C4-2B (cell line): ENCODE data around the gene ANLN.

ENCODE experiments used
- H3K27ac ChIP-seq: fragments of 450-650 bp; 2 replicates; pipeline ENCODE4 v1.5.1; 2017
- CTCF ChIP-seq: fragments of 450-650 bp; conservative IDR thresholded peaks from 2 replicates; pipeline ENCODE4 v1.5.1; 2017; ENCODE audit warnings: mild to moderate bottlenecking
- ZFX ChIP-seq: fragments of 450-650 bp; IDR thresholded peaks from 2 replicates; pipeline ENCODE4 v1.6.1; 2017

Gene ANLN

DNA sequence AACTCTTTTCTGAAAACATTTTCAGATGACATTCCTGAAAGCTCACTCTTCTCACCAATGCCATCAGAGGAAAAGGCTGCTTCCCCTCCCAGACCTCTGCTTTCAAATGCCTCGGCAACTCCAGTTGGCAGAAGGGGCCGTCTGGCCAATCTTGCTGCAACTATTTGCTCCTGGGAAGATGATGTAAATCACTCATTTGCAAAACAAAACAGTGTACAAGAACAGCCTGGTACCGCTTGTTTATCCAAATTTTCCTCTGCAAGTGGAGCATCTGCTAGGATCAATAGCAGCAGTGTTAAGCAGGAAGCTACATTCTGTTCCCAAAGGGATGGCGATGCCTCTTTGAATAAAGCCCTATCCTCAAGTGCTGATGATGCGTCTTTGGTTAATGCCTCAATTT, 16.5 kb downstream of the ANLN start:
- H3K27ac ChIP-seq, result no peak overlapping the region
- TF ChIP-seq ZFX, result no peak
- no peak for TF ChIP-seq CTCF

GRCh38 chr7:36407636-36408550, 18.2 kb downstream of the ANLN start:
- TF ChIP-seq ZFX (no peak), CTCF (no peak)

DNA sequence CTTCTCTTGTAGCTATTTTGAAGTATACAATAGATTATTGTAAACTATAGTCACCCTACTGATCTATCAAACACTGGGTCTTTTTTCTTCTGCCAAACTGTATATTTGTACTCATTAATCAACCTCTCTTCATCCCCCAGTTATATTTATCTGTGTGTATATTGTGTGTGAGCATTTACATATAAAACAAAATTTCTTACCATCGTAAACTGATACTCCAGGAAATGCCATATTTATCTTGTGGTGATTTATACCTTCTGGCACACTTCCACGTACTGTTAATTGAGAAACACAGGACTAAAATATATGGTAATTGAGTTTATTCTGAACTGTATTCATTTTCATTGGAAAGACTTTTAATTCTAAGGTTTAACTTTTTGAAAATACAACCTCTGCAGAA, 18.9 kb downstream of the ANLN start:
- TF ChIP-seq CTCF (no peak), ZFX (no peak)
- H3K27ac ChIP-seq, result no peak overlapping the region

More at GRCh38 chr7:36407636-36408550, 18.2 kb downstream of the ANLN start:
- H3K27ac ChIP-seq, result no peak overlapping the region

DNA sequence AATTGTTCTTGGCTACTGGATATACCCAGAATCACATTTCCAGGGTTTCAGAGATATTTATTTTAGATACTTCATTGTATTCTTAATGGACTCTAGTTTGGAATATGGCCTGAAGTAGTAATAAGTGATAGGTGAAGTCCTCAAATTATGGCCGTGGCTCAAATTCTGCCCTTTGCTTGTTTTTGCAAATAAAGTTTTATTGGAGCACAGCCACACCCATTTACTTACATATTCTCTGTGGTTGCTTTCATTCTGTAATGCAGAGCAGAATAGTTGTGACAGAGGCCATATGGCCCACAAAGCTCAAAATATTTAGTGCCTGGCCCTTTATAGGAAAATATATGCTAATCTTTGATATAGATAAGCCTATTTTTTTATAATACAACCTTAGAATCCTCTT, 19.5 kb downstream of the ANLN start:
- TF ChIP-seq ZFX (no peak), CTCF (no peak)
- H3K27ac ChIP-seq, result no peak overlapping the region

DNA sequence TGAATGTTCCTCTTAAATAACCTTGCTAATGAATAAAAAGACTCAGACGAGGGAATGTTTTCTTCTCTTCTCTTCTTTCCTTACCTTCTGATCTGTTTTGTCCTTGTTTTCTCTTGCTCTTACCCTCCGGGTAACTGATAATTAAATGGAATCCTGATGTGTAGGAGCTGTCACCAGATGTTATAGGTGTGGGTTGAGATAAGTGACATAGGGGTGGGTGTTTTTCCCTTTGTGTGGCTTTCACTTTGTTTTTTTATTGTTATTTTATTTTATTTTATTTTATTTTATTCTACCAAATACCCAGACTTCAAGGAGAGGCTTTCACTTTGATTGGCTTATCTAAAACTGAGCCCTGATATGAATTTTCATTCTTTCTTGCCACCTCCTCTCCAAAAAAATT, 25.5 kb downstream of the ANLN start:
- TF ChIP-seq ZFX (no peak), CTCF (no peak)
- H3K27ac ChIP-seq, result no peak overlapping the region

- H3K27ac ChIP-seq, result no peak overlapping the region
- TF ChIP-seq ZFX (no peak), CTCF (no peak)
Measured at GRCh38 chr7:36416251-36416650, 26.6 kb downstream of the ANLN start.

DNA sequence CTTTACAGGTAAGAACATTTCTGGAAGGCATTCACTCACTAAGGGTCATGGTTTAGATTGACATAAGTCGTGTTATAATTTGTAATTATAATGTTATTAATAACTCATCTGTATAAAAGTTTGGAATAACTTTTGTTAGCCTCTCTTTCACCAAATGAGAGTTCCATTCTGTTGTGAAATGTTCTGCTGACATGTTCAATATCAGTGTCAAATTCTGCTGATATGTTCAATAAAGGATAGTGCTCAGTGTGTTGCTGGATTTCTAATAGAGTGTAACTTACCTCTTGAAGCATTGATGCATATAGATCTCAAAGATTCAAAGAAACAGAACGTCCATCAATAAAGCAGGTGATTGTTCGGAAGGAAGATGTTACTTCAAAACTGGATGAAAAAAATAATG, 30.6 kb downstream of the ANLN start:
- no peak for TF ChIP-seq ZFX
- TF ChIP-seq CTCF, result no peak
- H3K27ac ChIP-seq, result no peak overlapping the region
